GM12878 (cell line): Measurements from ENCODE around the gene BRWD1. TPM values are rescaled to one million over a fixed set of nuclear protein-coding genes. Genes with fewer than 3 reads are reported as not detected.

Experiments used
- BHLHE40 ChIP-seq, 2 experiments: fragments of 450-650 bp in 1 of 2; IDR thresholded peaks; 2 replicates each; pipeline ENCODE4 v1.6.1; 2011 to 2017; ENCODE audit warnings: low read depth in 2 of 2, borderline replicate concordance in 1 of 2, improper control_type of control experiment in 1 of 2, low read length in 1 of 2, mild to moderate bottlenecking in 1 of 2
- BMI1 ChIP-seq: fragments of 450-650 bp; IDR thresholded peaks from 2 replicates; pipeline ENCODE4 v1.6.1; 2016; ENCODE audit warnings: mild to moderate bottlenecking, moderate library complexity, borderline replicate concordance
- CREB1 ChIP-seq: IDR thresholded peaks from 2 replicates; pipeline ENCODE4 v1.6.1; 2012; ENCODE audit warnings: low read depth, mild to moderate bottlenecking, inconsistent platforms
- HDAC2 ChIP-seq: fragments of 200-600 bp; sonication (generic); IDR thresholded peaks from 2 replicates; pipeline ENCODE4 v1.6.1; 2017
- JUNB ChIP-seq: IDR thresholded peaks from 2 replicates; pipeline ENCODE4 v1.6.1; 2016; ENCODE audit warnings: antibody characterized with exemption, mild to moderate bottlenecking
- KDM1A ChIP-seq: fragments of 200-600 bp; sonication (generic); IDR thresholded peaks from 2 replicates; pipeline ENCODE4 v1.6.1; 2016; ENCODE audit warnings: borderline replicate concordance
- NFYA ChIP-seq: IDR thresholded peaks from 2 replicates; pipeline ENCODE4 v1.6.1; 2011; ENCODE audit warnings: low read depth, mild to moderate bottlenecking, low read length, improper control_type of control experiment, borderline replicate concordance
- SPI1 ChIP-seq: IDR thresholded peaks from 2 replicates; pipeline ENCODE4 v1.6.1; 2011; ENCODE audit warnings: low read depth, mild to moderate bottlenecking, low read length, moderate library complexity, borderline replicate concordance; ENCODE audit not compliant: insufficient read depth
- polyA plus RNA-seq, 11 experiments: library from polyadenylated mRNA; depleted of rRNA in 4 of 11; unstranded in 6 of 11; stranded (reverse) in 5 of 11; fragments of >200 nt; fragmentation: Nextera tagmentation in 4 of 11; fragmentation: Illumina TruSeq in 1 of 11; extraction: Ambion mirVana in 4 of 11; extraction: Trizol in 1 of 11; gene quantifications; 1 replicate in 1 of 11; 2 replicates in 10 of 11; pipeline versions ENCODE4 v1.2.1 to v1.2.3, GENCODE V29; 2011 to 2016; ENCODE audit warnings: inconsistent platforms in 2 of 11, missing spikeins in 2 of 11, low read depth in 1 of 11
- total RNA-seq, 4 experiments: library from RNA; depleted of rRNA in 3 of 4; stranded (reverse); fragments of >200 nt in 3 of 4; fragmentation: Illumina TruSeq in 1 of 4; extraction: Trizol in 1 of 4; gene quantifications; 2 replicates each; pipeline versions ENCODE4 v1.2.1 to v1.2.3, GENCODE V29; 2013 to 2021
- TF ChIP-seq, protein P1 (sequence below): IDR thresholded peaks from 2 replicates; pipeline ENCODE4 v1.6.1; 2012; ENCODE audit warnings: improper control_type of control experiment, low read depth, low read length; ENCODE audit not compliant: insufficient replicate concordance
- TF ChIP-seq, protein P2 (sequence below): IDR thresholded peaks from 2 replicates; pipeline ENCODE4 v1.6.1; 2011; ENCODE audit warnings: low read depth, low read length, improper control_type of control experiment, borderline replicate concordance
- TF ChIP-seq, protein P3 (sequence below), 3 experiments: IDR thresholded peaks in 2 of 3; conservative IDR thresholded peaks in 1 of 3; 2 replicates each; pipeline ENCODE4 v1.5.1; 2011; ENCODE audit warnings: low read depth in 3 of 3, low read length in 3 of 3, mild to moderate bottlenecking in 3 of 3, control low read depth in 2 of 3, moderate library complexity in 2 of 3, inconsistent platforms in 1 of 3, mixed read lengths in 1 of 3; ENCODE audit not compliant: control insufficient read depth in 2 of 3, insufficient read depth in 1 of 3; ENCODE audit errors: extremely low read depth in 1 of 3
- TF ChIP-seq, protein P4 (sequence below): IDR thresholded peaks from 2 replicates; pipeline ENCODE4 v1.6.1; 2012; ENCODE audit warnings: low read depth, low read length, improper control_type of control experiment
- TF ChIP-seq, protein P5 (sequence below): fragments of 450-650 bp; IDR thresholded peaks from 2 replicates; pipeline ENCODE4 v1.6.1; 2014; ENCODE audit warnings: mild to moderate bottlenecking
- TF ChIP-seq, protein P6 (sequence below): fragments of 450-650 bp; IDR thresholded peaks from 2 replicates; pipeline ENCODE4 v1.6.1; 2017; ENCODE audit warnings: antibody characterized with exemption, mild to moderate bottlenecking, moderate library complexity

Gene BRWD1
- total and polyA plus RNA-seq, 10 of the 15 experiments (the other 5 are each of a cell fraction or from before 2014, with no cell fraction given): 3.1 to 19.0 (median 13.5) TPM

DNA sequence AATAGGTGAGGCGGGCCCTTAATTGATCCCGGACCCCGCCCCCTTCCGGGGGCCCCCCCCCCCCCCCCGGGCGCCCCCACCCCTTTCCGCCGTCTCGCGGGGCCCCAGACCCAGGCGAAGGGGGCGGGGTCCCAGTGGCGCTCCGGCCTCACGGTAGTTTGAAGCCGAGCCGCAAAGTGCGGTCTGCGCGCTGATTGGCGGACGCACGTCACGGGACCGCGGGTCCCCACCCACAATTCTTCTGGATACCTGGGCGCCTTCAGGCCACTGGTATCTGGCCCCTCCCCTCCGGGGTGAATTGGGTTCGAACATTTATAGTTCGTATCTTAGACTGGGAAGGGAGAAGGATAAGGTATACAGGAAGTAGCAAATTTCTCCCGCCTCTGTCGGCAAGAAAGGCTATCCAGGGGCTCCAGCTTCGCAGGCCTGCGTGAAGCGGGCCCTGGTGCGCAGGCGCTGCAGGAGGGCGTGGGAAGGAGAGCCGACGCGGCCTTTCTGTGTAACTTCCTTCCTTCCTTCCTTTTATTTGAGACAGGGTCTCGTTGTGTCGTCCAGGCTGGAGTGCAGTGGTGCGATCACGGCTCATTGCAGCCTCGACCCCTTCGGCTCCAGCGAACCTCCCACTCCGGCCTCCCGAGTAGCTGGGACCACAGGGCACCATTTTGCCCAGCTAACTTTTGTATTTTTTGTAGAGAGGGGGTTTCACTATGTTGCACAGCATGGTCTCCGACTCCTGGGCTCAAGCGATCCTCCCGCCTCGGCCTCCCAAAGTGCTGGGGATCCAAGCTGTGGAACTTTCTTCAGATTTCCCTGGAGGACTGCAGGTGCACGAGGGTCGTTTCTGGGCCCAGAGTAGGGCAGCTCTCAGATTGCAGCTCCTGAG lies 36.0 kb upstream of the BRWD1 start (continued):
- TF ChIP-seq, protein P1, sequence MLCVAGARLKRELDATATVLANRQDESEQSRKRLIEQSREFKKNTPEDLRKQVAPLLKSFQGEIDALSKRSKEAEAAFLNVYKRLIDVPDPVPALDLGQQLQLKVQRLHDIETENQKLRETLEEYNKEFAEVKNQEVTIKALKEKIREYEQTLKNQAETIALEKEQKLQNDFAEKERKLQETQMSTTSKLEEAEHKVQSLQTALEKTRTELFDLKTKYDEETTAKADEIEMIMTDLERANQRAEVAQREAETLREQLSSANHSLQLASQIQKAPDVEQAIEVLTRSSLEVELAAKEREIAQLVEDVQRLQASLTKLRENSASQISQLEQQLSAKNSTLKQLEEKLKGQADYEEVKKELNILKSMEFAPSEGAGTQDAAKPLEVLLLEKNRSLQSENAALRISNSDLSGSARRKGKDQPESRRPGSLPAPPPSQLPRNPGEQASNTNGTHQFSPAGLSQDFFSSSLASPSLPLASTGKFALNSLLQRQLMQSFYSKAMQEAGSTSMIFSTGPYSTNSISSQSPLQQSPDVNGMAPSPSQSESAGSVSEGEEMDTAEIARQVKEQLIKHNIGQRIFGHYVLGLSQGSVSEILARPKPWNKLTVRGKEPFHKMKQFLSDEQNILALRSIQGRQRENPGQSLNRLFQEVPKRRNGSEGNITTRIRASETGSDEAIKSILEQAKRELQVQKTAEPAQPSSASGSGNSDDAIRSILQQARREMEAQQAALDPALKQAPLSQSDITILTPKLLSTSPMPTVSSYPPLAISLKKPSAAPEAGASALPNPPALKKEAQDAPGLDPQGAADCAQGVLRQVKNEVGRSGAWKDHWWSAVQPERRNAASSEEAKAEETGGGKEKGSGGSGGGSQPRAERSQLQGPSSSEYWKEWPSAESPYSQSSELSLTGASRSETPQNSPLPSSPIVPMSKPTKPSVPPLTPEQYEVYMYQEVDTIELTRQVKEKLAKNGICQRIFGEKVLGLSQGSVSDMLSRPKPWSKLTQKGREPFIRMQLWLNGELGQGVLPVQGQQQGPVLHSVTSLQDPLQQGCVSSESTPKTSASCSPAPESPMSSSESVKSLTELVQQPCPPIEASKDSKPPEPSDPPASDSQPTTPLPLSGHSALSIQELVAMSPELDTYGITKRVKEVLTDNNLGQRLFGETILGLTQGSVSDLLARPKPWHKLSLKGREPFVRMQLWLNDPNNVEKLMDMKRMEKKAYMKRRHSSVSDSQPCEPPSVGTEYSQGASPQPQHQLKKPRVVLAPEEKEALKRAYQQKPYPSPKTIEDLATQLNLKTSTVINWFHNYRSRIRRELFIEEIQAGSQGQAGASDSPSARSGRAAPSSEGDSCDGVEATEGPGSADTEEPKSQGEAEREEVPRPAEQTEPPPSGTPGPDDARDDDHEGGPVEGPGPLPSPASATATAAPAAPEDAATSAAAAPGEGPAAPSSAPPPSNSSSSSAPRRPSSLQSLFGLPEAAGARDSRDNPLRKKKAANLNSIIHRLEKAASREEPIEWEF: no peak
- TF ChIP-seq BMI1 (no peak), HDAC2 (no peak), CREB1 (peak; percentile 90), KDM1A (no peak), NFYA (no peak), SPI1 (no peak), JUNB (no peak), BHLHE40 (IDR thresholded peaks at IDR 0.05; ENCODE audit: borderline replicate concordance in 1 of 2, low read depth in 2 of 2, low read length in 1 of 2) (peak in 1 of 2 experiments; percentile 32; a peak in 2 of 4 replicates)
- TF ChIP-seq, protein P2, sequence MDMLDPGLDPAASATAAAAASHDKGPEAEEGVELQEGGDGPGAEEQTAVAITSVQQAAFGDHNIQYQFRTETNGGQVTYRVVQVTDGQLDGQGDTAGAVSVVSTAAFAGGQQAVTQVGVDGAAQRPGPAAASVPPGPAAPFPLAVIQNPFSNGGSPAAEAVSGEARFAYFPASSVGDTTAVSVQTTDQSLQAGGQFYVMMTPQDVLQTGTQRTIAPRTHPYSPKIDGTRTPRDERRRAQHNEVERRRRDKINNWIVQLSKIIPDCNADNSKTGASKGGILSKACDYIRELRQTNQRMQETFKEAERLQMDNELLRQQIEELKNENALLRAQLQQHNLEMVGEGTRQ: peak; percentile 86
- TF ChIP-seq, protein P3, sequence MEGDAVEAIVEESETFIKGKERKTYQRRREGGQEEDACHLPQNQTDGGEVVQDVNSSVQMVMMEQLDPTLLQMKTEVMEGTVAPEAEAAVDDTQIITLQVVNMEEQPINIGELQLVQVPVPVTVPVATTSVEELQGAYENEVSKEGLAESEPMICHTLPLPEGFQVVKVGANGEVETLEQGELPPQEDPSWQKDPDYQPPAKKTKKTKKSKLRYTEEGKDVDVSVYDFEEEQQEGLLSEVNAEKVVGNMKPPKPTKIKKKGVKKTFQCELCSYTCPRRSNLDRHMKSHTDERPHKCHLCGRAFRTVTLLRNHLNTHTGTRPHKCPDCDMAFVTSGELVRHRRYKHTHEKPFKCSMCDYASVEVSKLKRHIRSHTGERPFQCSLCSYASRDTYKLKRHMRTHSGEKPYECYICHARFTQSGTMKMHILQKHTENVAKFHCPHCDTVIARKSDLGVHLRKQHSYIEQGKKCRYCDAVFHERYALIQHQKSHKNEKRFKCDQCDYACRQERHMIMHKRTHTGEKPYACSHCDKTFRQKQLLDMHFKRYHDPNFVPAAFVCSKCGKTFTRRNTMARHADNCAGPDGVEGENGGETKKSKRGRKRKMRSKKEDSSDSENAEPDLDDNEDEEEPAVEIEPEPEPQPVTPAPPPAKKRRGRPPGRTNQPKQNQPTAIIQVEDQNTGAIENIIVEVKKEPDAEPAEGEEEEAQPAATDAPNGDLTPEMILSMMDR (IDR thresholded peaks at IDR 0.05 in 2 of 3, conservative IDR thresholded peaks at IDR 0.05 in 1 of 3; ENCODE audit: control insufficient read depth in 2 of 3, extremely low read depth in 1 of 3, insufficient read depth in 1 of 3, low read depth in 3 of 3, low read length in 3 of 3): no peak
- TF ChIP-seq, protein P4, sequence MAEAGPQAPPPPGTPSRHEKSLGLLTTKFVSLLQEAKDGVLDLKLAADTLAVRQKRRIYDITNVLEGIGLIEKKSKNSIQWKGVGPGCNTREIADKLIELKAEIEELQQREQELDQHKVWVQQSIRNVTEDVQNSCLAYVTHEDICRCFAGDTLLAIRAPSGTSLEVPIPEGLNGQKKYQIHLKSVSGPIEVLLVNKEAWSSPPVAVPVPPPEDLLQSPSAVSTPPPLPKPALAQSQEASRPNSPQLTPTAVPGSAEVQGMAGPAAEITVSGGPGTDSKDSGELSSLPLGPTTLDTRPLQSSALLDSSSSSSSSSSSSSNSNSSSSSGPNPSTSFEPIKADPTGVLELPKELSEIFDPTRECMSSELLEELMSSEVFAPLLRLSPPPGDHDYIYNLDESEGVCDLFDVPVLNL: no peak
- TF ChIP-seq, protein P5, sequence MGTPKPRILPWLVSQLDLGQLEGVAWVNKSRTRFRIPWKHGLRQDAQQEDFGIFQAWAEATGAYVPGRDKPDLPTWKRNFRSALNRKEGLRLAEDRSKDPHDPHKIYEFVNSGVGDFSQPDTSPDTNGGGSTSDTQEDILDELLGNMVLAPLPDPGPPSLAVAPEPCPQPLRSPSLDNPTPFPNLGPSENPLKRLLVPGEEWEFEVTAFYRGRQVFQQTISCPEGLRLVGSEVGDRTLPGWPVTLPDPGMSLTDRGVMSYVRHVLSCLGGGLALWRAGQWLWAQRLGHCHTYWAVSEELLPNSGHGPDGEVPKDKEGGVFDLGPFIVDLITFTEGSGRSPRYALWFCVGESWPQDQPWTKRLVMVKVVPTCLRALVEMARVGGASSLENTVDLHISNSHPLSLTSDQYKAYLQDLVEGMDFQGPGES: peak; percentile 46; the same call in 1 of the 2 replicates
- TF ChIP-seq, protein P6, sequence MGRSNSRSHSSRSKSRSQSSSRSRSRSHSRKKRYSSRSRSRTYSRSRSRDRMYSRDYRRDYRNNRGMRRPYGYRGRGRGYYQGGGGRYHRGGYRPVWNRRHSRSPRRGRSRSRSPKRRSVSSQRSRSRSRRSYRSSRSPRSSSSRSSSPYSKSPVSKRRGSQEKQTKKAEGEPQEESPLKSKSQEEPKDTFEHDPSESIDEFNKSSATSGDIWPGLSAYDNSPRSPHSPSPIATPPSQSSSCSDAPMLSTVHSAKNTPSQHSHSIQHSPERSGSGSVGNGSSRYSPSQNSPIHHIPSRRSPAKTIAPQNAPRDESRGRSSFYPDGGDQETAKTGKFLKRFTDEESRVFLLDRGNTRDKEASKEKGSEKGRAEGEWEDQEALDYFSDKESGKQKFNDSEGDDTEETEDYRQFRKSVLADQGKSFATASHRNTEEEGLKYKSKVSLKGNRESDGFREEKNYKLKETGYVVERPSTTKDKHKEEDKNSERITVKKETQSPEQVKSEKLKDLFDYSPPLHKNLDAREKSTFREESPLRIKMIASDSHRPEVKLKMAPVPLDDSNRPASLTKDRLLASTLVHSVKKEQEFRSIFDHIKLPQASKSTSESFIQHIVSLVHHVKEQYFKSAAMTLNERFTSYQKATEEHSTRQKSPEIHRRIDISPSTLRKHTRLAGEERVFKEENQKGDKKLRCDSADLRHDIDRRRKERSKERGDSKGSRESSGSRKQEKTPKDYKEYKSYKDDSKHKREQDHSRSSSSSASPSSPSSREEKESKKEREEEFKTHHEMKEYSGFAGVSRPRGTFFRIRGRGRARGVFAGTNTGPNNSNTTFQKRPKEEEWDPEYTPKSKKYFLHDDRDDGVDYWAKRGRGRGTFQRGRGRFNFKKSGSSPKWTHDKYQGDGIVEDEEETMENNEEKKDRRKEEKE: no peak
